NCI-H226 (cell line): ENCODE measurements around the gene SAMD10.
A peak's percentile ranks its signal among the peaks of the same experiment; 100 is the strongest.
"Not testable (repeated sequence)": the region's sequence is repeated elsewhere in the genome, so short reads cannot be mapped to it uniquely, and the experiment has no call there.

ENCODE experiments used
- DNase-seq: peaks from one replicate; pipeline ENCODE4 v3.0.0-alpha.2; 2015

Gene SAMD10

DNA sequence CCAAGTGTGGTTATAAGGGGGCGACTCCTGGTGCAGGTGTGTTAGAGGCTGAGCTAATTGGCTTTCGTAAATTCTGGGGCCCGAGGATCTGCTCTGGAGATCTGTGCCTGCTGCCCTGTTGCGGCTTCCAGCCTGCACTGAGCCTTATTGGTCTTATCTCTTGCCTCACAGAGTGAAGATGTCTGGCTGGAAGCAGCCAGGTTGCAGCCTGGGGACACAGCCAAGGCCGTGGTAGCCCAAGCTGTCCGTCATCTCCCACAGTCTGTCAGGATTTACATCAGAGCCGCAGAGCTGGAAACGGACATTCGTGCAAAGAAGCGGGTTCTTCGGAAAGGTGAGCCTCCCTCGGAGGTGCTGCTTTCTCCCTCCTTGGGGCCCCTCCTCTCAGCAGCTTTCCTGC is 21.5 kb upstream of the SAMD10 start:
- no peak for DNase-seq

DNA sequence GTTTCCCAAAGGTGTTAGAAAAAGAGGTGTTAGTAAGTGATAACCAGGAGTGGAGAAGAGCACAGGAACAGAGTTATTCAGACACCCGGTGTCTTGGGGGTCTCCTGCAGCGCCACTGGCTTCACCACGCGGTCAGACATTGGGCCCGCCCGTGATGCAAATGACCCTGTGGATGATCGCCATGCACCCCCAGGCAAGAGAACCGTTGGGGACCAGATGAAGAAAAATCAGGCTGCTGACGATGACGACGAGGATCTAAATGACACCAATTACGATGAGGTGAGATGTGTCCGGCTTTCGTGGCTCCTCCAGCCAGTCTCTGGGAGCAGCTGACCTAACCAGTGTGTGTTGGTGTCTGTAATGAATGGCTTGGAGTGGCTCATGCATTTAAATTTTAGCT is 3.5 kb upstream of the SAMD10 start:
- no peak for DNase-seq

DNA sequence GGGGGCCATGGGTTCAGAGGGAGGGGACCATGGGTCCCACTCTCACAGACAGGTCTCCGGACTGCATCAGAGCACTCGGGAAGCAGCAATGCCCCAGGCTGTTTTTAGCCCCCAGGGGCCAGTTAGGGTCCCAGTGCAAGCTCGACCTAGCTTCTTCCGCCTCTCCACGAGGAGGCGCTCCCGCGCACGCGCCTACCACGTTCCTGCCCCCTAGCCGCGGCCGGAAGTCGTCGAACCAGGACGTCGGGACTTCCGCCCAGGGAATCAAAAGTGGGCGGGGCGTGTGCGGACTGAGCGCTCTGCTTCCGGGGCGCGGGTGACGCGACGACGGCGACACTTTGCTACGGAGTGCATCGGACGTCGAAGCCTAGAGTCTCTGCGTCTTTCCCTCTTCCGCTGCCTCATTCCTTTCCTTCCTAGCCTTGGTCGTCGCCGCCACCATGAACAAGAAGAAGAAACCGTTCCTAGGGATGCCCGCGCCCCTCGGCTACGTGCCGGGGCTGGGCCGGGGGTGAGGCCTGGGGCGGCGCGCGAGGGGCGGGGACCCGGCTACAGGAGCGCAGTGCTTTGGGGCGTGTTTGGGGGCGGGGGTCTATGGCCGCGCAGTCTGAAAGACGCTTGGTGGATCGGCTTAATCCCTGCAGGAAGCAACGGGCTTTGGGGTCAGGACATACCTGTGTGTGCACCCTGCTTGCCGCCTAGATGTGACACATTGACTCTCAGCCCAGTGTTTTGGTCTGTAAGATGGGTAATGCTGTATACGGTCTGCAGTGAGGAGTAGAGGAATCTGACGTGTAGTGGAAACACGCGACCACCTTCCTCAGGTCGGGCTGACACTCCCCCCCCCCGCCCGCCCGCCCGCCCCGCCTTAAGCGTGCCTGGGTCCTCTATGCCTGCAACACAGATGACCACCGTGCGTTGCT is 1.6 kb upstream of the SAMD10 start, which contains the start of gene PRPF6:
Gene PRPF6, plus strand, starts transcription at position 327 of the 923 bp plus-strand sequence. Its CDS starts 114 bp downstream, at position 441.
- peak; percentile 92 for DNase-seq

DNA sequence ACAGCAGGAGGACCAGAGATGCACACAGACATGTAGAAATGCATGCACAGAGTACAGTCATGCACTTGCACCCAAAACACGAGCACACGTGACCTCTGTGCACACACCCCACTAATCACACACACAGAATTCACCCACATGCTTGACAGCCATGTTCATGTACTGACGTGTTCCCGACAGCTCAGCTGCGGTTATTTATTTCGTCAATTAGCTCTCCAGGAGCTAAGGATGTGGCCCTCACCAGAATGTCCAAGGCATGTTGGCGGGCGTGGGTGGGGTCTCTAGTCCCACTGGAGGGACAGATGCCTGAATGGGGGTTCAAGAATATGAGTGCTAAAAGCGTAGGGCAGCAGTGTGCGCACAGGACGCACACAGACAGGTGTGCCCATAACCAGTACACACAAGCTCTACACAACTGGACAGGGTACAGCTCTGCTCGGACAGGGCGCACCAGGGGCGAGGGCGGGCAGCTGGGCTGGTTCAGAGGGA is 919 bp upstream of the SAMD10 start:
- no peak for DNase-seq

DNA sequence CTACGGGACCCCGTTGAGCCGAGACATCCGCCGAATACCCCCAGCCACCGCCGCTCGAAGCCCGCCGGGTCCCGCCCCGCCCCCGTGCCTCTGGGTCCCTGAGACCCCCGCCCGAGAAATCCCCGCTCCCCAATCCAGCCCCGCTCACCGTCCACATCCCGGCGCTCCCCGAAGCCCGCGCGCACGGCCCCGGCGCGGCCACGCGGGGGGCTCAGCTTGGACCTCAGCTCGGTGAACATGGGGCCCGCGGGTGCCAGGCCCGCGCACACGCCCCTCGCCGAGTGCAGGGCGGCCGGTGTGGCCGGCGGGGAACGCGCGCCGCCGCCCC is 249 bp downstream of the SAMD10 start:
- no peak for DNase-seq

DNA sequence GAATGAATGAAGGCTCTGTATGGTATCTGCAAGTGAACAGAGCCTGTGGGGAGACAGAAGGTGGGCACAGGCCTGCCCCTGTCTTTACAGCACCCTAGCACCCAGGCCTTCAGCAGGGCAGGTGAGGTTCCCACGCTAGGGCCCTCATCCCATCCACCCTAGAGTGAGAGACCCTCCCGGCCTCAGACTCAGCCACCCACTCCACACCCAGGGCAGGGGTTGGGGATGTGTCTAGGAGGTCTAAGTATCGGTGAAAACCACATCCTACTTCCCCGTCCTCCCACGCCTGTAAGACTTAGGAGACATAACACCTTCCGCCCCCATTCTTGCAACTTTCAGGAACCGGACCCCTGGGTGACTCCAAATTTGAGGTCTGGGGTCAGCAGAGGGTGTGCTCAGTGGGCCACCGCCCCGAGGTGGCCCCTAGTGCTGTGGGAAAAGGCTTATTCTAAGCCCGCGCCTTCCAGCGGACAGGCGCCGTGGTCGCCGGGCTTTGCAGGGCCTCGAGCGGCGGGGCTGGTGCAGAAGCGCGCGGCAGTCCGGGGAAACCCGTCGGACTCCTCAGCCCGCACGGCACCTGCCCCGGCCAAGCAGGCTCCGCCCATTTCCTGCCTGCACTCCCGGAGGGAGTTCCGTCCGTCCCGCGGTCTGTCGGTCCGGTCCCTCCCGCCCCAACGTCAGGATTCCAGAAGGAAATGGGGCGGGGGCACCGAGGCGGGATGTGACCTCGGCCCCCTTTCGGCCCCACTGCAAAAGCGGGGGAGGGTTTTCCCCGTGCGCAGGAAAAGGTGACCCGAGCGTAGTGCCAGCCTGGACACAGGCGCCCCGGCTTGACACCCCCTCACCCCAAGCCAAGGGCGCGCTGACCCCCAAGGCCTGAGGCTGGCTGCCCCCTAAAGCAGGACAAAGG is 868 bp downstream of the SAMD10 start:
- peak; percentile 68 for DNase-seq

DNA sequence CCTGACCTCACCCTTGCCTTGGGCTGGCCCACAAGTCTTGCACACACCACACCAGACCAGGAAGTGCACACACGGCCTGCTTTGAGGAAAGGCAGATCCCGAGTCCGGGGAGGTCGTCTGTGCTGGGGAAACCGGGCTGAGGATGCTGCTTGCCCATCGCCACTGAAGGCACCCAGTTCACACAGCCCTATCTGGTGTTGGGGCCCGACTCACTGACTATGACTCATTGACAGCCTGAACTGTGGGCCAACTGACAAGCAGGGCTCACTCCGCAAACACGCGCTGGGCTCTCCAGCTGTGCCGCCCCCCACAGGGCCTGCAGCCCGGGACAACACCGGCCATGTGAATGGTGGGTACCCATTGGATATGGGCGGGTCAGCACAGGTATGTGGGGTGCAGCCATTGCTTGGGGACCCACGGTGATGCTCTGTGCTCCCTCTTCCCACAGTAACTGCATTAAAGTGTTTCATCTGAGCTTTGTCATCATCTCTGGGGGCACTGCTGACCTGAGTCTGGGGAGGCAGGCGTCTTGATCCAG is 1.6 kb downstream of the SAMD10 start:
- peak; percentile 66 for DNase-seq

DNA sequence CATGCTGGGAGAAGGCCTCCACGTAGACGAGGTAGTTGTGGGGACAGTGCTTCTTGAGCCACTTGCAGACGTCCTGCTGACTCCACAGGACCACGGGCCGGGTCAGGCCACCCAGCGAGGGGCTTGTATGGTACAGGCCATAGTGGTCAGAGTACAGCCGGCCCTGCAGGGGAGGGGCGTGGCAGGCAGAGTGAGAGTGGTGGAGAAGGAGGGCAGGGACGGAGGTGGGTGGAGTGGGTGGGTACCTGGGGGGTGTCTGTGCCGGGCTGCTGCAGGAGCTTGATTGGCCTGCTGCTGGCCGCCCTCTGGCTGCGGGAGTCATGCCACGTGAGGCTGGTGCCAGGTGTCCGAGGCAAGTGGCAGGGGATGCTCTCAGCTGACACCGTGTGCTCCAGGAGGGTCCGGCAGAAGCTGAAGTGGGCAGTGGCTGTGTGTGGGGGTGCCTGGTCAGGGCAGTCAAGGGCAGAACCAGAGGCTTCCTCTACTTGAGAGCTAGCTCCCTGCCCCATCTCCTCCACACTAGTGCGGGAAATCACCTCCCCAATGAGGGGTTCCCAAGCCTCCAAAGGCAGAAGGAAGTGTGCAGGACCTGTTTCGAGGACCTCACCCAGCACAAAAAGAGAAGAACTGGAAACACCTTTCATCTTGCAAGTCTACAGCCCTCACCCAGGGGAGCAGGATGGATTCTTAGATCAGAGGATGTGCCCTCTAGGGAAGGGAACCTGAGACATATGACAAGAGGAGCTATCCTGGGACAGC is 2.3 kb downstream of the SAMD10 start:
- no peak for DNase-seq

DNA sequence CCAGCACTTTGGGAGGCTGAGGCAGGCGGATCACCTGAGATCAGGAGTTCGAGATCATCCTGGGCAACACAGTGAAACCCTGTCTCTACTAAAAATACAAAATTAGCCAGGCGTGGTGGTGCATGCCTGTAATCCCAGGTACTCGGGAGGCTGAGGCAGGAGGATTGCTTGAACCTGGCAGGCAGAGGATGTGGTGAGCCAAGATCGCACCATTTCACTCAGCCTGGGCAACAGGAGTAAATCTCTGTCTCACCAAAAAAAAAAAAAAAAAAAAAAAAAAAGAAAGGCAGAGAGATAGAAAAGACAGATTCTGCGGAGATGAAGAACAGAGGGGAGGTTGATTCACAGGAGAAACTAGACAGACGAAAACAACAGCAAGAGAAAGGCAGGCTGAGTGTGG is 2.9 kb downstream of the SAMD10 start:
- not testable (repeated sequence) for DNase-seq

DNA sequence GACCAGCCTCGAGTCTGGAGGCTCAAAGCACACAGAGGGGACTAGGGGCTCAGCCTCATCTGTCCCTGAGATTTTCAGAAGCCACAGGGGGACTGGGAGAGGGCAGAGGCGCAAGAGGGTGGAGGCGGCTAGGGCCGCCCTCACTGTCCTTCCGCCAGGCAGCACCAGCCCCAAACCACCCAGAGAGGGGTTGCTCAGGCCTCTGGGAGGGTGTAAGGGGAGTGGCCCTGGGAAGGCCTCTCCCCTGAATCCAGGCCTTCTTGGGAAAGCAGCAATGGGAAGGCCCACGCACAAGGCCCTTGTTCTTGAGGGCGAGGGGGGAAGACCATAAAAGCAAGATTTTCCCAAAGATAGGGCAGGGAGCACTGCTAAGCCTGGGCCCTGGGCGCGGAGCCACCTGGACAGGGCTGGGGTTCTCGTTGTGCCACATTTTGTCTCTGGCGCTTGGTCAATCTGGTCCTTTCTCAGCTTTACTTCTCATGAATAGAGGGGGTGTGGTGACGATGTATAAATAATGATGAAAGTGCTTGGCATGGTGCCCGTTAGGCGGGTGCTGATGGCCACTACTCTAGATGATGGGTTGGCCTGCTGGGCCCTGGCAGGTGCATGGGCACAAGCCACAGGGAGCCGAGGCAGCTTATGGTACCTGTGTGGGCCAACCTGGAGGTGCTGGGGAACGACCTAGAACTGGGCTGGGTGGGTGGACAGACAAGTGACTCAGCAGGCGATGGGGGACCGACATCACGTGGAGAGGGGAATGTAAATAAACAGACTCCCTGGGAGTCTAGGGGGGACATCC is 4.8 kb downstream of the SAMD10 start:
- DNase-seq = no peak

DNA sequence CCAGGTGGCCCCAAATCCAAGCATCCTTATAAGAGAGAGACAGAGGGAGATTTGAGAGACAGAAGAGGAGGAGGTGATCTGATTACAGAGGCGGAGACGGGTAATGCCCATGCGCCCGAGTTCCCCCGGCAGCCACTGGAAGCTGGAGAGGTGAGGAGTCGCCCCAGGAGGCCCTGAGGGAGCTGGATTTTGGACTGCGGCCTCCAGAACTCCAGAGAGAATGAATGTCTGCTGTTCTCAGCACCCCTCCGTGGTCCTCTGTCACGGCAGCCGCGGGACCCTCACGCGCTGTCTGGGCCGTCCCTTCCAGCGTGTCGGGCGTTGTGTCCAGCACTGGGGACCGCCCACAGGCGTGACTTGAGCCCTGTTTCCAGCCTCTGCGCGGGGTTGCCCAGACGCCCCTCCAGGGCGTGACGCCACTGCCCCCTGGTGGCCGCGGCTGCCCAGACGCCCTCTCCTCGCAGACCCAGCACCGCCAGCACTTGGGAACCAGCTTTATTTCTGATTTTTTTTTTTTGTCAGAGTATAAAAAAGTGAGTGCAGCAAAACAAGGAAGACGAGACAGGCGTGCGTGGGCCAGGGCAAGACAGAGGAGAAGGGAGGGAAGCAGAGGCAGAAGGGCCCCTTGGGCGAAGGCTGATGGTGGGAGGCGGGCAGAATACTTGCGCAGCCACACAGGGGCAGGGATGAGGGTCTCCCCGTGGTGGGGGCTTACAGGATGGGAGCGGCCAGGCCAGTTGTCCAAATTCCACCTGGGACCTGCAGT is 5.6 kb downstream of the SAMD10 start:
- DNase-seq = peak; percentile 64

DNA sequence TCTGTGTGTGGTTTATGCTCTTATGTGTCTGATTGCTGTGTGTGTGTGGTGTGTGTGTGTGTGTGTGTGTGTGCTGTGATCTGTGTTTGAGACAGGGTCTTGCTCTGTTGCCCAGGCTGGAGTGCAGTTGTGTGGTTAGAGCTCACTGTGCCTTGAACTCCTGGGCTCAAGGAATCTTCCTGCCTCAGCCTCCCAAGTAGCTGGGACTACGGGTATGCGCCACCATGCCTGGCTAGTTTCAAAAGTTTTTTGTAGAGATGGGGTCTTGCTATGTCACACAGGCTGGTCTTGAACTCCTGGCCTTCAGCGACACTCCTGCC is 6.3 kb downstream of the SAMD10 start:
- no peak for DNase-seq

DNA sequence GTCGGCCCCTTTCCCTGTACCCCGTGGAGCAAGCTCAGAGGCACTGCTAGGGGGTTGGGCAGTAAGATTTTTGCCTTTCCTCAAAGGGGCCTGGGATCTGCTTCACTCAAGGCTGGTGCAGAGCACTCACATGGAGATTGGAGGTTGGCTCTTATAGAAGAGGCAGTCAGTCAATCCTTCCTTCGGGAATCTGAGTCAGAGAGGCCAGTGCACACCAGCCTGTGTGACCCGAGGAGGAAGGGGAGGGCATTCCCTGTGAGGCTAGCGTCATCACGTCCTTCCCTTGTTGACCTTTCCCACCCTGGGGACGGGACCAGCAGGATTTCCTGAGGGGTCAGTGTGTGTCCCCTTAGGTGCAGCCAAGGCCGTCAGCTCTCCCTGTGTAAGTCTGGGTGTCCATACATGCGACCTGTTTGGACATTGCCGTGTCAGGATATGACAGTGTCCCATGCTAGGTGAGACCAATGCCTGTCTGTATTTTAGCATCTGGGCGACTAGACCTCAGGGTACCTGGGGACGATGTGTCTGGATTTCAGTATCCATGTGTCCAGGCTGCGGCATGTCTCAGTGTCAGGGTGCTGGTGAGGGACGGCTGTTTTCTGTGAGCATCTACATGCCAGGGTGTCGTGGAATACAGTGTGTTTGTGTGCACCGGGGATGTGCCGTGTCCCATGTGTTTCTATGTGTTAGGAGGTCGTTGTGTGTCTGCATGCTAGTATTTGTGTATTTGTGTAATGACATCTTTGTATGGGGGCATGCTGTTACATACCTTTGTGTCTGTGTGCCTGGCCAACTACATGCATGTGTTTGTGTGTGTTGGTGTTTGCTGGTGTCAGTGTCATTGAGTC is 6.9 kb downstream of the SAMD10 start:
- DNase-seq = no peak

DNA sequence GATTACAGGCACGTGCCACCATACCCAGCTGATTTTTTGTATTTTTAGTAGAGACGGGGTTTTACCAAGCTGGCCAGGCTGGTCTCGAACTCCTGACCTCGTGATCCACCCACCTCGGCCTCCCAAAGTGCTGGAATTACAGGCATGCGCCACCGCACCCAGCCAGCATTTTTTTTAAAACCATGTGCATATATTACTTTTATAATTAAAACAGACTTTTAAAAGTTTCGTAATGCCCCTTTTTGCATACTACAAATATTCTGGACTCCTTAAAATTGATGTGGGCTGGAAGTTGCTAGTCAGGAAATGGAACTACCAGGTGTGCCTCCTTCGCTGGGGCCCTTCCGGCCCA is 7.5 kb downstream of the SAMD10 start:
- not testable (repeated sequence) for DNase-seq

DNA sequence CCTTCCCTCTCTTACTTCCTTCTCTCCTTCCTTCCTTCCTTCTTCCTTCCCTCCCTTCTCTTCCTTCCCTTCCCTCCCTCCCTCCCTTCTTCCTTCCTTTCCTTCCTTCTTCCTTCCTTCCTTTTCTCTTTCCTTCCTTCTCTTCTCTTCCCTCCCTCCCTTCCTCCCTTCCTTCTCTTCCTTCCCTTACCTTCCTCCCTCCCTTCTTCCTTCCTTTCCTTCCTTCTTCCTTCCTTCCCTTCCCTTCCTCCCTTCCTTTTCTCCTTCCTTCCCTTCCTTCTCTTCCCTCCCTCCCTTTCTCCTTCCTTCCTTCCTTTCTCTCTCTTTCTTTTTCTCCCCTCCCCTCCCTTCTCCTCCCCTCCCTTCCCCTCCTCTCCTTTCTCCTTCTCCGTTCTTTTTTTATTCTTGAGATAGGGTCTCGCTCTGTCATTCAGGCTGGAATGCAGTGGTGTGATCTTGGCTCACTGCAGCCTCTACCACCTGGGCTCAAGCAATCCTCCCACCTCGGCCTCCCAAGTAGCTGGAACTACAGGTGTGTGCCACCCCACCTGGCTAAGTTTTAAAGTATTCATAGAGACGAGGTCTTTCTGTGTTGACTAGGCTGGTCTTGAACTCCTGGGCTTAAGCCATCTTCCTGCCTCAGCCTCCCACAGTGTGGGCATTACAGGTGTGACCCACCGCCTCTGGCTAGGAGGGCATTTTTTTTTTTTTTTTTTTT is 8.6 kb downstream of the SAMD10 start:
- DNase-seq = no peak

DNA sequence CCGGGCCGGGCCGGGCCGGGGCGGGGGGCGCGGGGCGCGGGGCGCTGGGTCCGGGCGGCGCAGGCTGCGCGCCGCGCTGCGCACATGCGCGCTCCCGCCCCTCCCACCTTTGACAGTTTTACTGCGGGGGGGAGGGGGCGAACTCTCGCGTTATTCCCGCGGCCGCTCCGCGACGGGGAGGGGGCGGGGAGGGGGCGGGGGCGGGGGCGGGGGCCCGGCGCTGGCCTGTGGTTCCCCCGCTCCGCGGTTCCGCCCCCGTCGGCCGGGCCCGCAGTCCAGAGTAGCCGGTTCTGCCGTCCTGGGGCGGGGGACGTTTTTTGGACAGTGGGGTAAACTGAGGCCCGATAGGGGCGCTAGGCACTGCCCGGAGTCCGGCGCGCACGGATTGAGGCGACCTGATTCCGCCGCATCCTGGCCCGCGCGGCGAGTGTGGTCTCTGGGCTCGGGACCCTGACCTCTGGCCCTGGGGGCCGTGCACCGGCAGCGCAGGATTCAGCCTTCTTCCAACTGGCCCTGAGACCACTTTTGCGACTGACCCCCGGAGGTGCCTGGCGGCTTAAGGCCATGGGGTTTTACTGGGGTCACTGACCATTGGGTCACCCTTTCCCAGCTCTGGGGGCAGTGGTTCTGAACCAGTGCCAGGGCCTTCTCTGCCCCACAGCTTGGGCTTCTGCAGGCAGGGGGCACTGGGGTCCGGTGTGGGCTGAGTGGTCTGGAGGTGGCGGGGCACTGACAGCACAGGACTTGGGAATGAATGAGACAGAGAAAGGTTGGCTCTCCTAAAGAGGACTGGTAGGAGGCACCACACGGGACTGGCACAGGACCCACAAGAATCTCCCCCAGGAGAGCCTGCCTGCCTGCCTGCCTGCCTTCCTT is 9.4 kb downstream of the SAMD10 start, which contains the start of gene ZNF512B:
Gene ZNF512B, minus strand, starts transcription at position 93 of the 876 bp plus-strand sequence. CDS start 1,980 bp downstream, outside the sequence.
- DNase-seq = peak; percentile 55

DNA sequence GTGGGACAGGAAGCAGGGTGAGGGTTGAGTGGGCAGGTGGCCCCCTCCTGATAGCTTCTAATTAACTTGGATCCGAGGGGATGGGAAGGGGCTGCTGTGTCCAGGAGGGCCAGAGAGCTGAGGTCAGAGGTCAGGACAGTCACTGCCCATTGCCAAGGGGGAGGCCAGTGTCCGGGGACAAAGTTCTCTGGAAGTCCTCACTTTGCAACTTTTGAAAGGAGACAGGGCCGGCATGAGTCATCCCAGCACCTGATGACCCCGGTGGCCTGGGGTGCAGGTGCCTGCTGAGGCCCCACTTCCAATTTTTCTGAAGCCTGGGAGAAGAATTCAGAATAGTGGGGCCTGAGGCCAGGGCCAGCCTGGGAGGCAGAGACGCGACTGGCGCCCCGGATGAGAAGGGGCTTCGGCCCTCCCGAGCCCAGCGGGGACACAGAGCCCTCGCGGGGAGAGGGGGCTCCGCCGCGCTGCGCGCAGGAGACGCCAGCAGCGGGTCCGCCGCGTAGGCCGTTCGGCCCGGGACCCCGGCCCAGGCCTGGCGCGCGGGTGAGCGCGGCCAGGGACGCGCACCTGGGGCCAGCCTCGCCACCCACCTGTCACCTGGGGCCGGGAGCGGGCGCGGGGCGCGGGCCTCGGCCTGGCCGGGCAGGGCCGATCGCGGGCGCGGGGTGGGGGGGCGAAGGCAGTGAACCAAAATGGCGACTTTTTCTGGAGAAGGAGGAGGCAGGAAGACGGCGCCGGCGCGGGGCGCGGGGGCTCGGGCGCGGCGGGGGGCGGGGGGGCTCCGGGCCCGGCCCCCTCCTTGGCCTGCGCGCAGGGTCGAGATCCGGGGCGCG is 10.3 kb downstream of the SAMD10 start:
- no peak for DNase-seq
